Kidney tubule cell (primary cell): ENCODE results near the gene ANO9.

Experiments
- DNase-seq: peaks from one replicate; pipeline ENCODE4 v3.0.0-alpha.2; 2018; ENCODE audit warnings: low spot score

The ANO9 gene, protein sequence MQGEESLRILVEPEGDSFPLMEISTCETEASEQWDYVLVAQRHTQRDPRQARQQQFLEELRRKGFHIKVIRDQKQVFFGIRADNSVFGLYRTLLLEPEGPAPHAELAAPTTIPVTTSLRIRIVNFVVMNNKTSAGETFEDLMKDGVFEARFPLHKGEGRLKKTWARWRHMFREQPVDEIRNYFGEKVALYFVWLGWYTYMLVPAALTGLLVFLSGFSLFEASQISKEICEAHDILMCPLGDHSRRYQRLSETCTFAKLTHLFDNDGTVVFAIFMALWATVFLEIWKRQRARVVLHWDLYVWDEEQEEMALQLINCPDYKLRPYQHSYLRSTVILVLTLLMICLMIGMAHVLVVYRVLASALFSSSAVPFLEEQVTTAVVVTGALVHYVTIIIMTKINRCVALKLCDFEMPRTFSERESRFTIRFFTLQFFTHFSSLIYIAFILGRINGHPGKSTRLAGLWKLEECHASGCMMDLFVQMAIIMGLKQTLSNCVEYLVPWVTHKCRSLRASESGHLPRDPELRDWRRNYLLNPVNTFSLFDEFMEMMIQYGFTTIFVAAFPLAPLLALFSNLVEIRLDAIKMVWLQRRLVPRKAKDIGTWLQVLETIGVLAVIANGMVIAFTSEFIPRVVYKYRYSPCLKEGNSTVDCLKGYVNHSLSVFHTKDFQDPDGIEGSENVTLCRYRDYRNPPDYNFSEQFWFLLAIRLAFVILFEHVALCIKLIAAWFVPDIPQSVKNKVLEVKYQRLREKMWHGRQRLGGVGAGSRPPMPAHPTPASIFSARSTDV

GRCh38 chr11:441418-442274 lies at the start of gene ANO9:
Gene ANO9 (minus strand): TSS chr11:442011. CDS start chr11:441926, 85 bp downstream.
- peak; percentile 71 for DNase-seq

DNA sequence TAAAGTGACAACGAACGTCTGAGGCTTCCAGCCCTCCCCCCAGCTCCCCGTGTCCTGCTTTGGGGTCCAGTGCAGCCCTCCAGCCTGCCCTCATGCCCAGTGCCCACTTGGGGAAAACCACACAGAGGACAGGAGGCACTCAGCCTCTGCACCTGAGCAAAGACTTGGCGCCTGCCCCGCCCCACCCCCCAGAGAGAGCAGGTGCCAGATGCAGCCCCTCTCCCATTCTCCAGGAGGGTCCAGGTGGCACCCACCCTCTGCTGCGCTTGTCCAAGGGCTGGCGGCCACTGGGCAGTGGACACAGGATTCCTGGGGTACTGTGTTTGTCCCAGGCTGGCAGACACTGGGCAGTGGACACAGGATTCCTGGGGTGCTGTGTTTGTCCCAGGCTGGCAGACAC lies 49.5 kb upstream of the ANO9 start:
- DNase-seq, result no peak

DNA sequence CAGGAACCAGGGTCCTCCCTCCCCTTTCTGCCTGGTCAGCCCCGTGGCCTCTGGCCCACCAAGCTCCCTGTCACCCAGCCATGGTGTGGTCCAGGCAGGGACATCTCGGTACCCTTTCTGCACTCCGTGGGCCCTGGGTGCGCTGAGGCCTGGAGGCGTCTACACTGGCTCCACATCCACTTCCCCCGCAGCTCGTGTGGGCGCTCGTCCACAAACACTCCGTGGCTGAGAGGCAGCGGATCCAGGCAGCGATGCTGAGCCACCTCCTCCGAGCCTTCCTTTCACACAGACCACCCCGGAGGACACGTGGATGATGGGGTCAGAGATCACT lies 49.1 kb upstream of the ANO9 start:
- DNase-seq, result no peak

DNA sequence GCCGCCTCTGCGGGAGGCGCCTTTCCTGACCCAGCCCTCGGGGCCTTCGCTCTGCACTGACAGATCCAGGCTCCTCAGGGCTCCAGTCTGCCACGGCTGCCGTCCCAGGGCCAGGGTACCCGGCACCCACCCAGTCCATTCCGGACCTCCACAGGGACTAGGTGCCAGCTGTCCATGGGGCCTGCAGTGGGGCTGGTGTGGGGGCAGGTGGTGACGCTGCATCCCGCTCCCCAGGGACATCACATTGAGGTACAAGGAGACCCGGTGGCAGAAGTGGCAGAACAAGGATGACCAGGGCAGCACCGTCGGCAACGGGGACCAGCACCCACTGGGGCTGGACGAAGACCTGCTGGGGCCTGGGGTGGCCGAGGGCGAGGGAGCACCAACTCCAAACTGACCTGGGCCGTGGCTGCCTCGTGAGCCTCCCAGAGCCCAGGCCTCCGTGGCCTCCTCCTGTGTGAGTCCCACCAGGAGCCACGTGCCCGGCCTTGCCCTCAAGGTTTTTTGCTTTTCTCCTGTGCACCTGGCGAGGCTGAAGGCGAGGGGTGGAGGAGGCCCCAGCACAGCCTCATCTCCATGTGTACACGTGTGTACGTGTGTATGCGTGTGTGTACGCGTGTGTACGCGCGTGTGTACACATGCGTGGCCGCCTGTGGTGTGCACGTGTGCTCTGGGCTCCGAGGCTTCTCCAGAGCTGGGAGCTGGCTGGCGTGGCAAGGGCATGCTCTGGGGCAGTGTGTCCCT lies 48.5 kb upstream of the ANO9 start:
- DNase-seq, result no peak

DNA sequence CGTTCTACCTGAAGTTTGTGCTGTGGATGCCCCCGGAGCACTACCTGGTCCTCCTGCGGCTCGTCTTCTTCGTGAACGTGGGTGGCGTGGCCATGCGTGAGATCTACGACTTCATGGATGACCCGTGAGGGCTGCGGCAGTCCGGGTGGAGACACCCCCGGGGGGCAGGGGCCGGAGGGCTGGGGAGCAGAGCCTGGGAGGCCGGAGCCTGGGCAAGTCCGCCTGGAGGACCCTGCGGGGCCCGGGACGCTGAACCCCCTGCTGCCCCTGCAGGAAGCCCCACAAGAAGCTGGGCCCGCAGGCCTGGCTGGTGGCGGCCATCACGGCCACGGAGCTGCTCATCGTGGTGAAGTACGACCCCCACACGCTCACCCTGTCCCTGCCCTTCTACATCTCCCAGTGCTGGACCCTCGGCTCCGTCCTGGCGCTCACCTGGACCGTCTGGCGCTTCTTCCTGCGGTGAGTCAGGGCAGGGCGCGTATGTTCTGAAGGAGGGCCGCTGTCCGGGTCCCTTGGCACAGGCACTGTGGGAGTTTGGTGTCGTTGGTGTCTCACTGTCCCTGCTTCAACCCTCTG lies 47.9 kb upstream of the ANO9 start:
- DNase-seq, result no peak

- DNase-seq, result no peak
Measured at GRCh38 chr11:488992-489391, 47.2 kb upstream of the ANO9 start.

DNA sequence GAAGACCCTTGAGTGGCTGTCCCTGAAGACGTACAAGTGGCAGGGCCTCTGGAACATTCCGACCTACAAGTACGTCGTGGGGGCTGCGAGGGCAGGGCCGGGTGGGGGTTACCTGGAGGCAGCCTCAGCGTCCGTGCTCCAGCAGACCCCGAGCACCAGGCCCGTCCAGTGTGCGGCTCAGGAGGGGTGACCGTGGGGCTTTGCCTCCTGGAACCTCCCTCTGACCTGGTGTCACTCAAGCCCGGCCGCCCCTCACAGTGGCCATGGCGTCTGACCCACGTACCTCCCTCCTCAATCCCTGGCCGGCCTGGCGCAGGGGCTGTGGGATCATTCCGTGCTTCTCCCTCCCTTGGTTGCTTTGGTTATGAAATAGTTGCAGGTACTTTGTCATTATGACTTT lies 46.8 kb upstream of the ANO9 start:
- DNase-seq, result no peak

DNA sequence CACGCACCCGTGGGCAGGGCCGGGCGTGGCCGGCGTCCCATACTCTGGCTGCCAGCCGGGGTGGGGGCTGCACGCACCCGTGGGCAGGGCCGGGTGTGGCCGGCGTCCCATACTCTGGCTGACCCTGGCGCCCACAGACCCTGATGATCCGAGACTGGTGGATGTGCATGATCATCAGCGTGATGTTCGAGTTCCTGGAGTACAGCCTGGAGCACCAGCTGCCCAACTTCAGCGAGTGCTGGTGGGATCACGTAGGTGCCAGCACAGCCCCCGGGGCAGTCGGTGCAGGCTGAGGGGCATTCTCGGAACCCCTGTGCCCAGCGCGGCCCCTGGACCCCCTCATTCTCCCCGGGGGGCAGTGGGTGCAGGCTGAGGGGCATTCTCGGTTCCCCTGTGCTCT lies 46.3 kb upstream of the ANO9 start:
- DNase-seq, result no peak

GRCh38 chr11:487571-488021 lies 45.8 kb upstream of the ANO9 start:
- no peak for DNase-seq

GRCh38 chr11:486189-486588 lies 44.4 kb upstream of the ANO9 start:
- no peak for DNase-seq

DNA sequence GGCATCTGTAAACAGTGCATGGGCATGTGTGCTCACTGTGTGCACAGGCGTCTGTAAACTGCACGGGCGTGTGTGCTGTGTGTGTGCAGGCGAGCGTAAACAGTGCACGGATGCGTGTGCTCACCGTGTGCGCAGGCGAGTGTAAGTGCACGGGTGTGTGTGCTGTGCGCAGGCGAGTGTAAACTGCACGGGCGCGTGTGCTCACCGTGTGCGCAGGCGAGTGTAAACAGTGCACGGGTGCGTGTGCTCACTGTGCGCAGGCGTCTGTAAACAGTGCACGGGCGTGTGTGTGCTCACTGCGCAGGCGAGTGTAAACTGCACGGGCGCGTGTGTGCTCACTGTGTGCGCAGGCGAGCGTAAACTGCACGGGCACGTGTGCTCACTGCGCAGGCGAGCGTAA lies 42.8 kb upstream of the ANO9 start:
- DNase-seq, result no peak

DNA sequence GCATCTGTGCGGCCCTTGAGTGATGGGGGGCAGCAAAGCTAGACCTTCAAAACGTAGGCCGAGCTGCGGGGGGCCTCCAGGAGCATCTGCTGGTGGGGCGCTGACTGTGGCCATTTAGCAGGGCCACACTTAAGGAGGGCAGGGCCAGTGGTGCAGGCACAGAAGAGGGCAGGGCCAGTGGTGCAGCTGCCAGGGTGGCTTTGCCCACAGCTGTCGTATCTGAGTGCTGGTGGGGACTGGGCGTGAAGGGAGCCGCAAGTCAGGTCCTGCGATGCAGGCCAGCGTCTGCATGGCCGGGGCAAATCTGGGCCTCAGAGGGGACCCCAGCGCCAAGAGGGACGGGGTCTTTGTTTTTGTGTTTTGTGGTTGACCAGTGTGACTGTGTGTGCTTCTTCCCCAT lies 37.5 kb upstream of the ANO9 start:
- DNase-seq, result no peak

- no peak for DNase-seq
Measured at GRCh38 chr11:477052-477715, 35.4 kb upstream of the ANO9 start.

- DNase-seq, result no peak
Measured at GRCh38 chr11:476416-476815, 34.6 kb upstream of the ANO9 start.

GRCh38 chr11:475941-476340 lies 34.1 kb upstream of the ANO9 start:
- no peak for DNase-seq

DNA sequence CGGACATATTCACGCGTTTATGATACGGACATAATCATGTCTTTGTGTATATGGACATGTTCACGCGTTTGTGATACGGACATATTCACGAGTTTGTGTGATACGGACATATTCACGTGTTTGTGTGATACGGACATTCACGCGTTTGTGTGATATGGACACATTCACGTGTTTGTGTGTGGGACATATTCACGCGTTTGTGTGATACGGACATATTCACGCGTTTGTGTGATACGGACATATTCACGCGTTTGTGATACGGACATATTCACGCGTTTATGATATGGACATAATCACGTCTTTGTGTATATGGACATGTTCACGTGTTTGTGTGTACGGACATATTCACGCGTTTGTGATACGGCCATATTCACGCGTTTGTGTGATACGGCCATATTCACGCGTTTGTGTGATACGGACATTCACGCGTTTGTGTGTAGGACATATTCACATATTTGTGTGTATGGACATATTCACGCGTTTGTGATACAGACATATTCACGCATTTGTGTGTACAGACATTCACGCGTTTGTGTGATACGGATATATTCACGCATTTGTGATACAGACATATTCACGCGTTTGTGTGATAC lies 33.2 kb upstream of the ANO9 start:
- no peak for DNase-seq

DNA sequence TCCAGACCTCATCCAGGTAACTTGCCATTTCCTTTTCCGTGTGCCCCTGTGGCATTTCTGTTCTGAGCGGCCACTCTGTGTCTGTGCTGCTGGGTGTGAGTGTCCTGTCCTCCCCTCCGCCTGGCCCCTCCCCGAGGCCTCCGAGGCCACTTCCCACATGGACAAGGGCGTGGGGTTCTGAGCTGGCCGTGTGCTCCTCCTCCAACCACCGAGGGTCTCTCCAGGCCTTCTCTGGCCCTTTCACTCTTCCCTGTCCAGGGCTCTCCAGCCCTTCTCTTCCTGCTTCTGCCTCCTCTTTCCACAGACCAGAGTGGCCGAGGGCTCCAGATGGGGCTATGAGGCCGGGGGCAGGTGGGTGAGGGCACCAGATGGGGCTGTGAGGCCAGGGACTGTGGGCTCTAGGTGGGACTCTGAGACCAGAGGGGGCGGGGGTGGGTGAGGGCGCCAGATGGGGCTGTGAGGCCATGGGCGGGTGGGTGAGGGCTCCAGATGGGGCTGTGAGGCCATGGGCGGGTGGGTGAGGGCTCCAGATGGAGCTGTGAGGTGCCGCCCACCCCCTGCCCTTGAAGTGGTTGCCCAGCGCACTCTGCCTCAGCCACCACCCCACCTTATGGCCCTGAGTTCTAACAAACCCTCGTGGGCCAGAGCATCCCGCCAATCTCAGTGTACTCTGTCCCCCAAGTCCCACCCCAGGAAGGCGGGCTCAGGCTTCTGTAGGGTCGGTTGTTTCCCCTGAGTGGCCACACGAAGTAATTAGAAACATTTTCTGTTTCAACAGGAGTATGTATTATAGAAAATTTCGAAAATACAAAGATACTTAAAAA lies 32.4 kb upstream of the ANO9 start:
- no peak for DNase-seq

DNA sequence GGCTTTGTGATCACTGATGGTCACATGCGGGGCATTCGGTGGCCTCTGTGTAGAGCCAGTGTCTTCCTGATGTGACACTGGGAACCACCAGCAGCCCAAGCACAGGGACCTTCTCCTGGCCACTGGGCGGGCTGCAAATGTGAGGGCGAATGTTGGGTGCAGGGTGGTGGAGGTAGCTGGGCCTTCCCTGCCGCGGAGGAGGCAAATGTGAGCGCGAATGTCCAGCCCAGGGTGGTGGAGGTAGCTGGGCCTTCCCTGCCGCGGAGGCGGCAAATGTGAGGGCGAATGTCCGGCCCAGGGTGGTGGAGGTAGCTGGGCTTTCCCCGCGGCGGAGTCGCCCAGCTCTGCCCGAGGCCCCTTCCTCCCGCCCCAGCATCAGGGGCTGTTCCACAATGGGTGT lies 31.6 kb upstream of the ANO9 start:
- DNase-seq, result no peak

DNA sequence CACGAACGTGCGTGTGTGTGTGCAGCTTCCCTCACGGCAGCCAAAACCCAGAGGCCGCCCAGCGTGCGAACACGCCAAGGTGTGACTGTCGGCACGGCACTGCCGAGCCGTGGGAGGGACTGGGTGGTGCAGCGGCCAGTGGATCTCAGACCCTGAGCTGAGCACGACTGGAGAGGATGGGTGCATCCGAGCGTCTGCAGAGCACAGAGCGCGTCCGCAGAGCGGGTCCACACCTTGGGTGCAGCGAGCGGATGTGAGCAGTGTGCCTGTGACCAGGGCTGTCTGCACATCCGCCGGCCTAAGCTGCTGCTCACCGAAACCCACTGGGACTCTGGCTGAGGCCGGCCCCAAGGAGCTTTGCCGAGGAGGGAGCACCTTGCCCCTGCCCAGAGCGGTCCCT lies 31.0 kb upstream of the ANO9 start:
- no peak for DNase-seq

- no peak for DNase-seq
Measured at GRCh38 chr11:472272-472671, 30.5 kb upstream of the ANO9 start.
